SK-N-SH treated with all-trans-retinoic acid at 6 μM for 48 hours (cell line): ENCODE measurements around the gene CDH20.

ENCODE experiments used
- ATAC-seq: fragments of 200-7000 bp; cut with Tn5 transposase; 3 replicates; pipeline ENCODE4 v1.9.1; 2020; ENCODE audit warnings: mild to moderate bottlenecking, moderate library complexity
- ARNTL ChIP-seq: fragments of 450-650 bp; formaldehyde crosslinking; IDR thresholded peaks from 2 replicates; pipeline ENCODE4 v1.5.0; 2020; ENCODE audit warnings: low read depth, mild to moderate bottlenecking, moderate library complexity, borderline replicate concordance
- BACH2 ChIP-seq: fragments of 250-450 bp; sonication (Bioruptor Pico); IDR thresholded peaks from 2 replicates; pipeline ENCODE4 v1.9.0; 2021; ENCODE audit warnings: mild to moderate bottlenecking, borderline replicate concordance
- CREB5 ChIP-seq: fragments of 250-450 bp; sonication (Bioruptor Pico); IDR thresholded peaks from 2 replicates; pipeline ENCODE4 v1.5.1; 2020; ENCODE audit warnings: low read depth, mild to moderate bottlenecking, moderate library complexity
- CSDC2 ChIP-seq: fragments of 250-450 bp; sonication (Bioruptor Pico); IDR thresholded peaks from 2 replicates; pipeline ENCODE4 v1.5.0; 2020; ENCODE audit warnings: mild to moderate bottlenecking, moderate library complexity
- CSRNP3 ChIP-seq: fragments of 250-450 bp; sonication (Bioruptor Pico); IDR thresholded peaks from 2 replicates; pipeline ENCODE4 v1.5.1; 2021; ENCODE audit warnings: mild to moderate bottlenecking, moderate library complexity
- ESRRG ChIP-seq: fragments of 250-450 bp; sonication (Bioruptor Pico); IDR thresholded peaks from 2 replicates; pipeline ENCODE4 v1.6.1; 2021; ENCODE audit warnings: mild to moderate bottlenecking
- GLIS3 ChIP-seq: fragments of 250-450 bp; sonication (Bioruptor Pico); IDR thresholded peaks from 2 replicates; pipeline ENCODE4 v1.5.0; 2020; ENCODE audit warnings: mild to moderate bottlenecking, moderate library complexity
- ISL1 ChIP-seq: fragments of 250-450 bp; sonication (Bioruptor Pico); IDR thresholded peaks from 2 replicates; pipeline ENCODE4 v2.1.2; 2022; ENCODE audit warnings: mild to moderate bottlenecking, moderate library complexity
- OSR1 ChIP-seq: fragments of 250-450 bp; sonication (Bioruptor Pico); IDR thresholded peaks from 2 replicates; pipeline ENCODE4 v1.8.0; 2022; ENCODE audit warnings: moderate library complexity, mild to moderate bottlenecking, inconsistent platforms
- POU6F1 ChIP-seq: fragments of 250-450 bp; sonication (Bioruptor Pico); IDR thresholded peaks from 2 replicates; pipeline ENCODE4 v1.8.0; 2021; ENCODE audit warnings: low read depth, mild to moderate bottlenecking, moderate library complexity, borderline replicate concordance
- PPARA ChIP-seq: fragments of 250-450 bp; sonication (Bioruptor Pico); IDR thresholded peaks from 2 replicates; pipeline ENCODE4 v1.5.0; 2020; ENCODE audit warnings: mild to moderate bottlenecking, borderline replicate concordance
- SNAI2 ChIP-seq: fragments of 250-450 bp; sonication (Bioruptor Pico); IDR thresholded peaks from 2 replicates; pipeline ENCODE4 v1.5.0; 2020; ENCODE audit warnings: mild to moderate bottlenecking, moderate library complexity
- TCF4 ChIP-seq: fragments of 250-450 bp; sonication (Bioruptor Pico); IDR thresholded peaks from 2 replicates; pipeline ENCODE4 v1.8.0; 2021; ENCODE audit warnings: mild to moderate bottlenecking, moderate library complexity, borderline replicate concordance
- TOX ChIP-seq: fragments of 250-450 bp; sonication (Bioruptor Pico); IDR thresholded peaks from 2 replicates; pipeline ENCODE4 v1.8.0; 2021; ENCODE audit warnings: mild to moderate bottlenecking, moderate library complexity, borderline replicate concordance
- TSHZ2 ChIP-seq: fragments of 250-450 bp; sonication (Bioruptor Pico); IDR thresholded peaks from 2 replicates; pipeline ENCODE4 v1.5.0; 2020; ENCODE audit warnings: mild to moderate bottlenecking, moderate library complexity
- ZC3H10 ChIP-seq: fragments of 250-450 bp; sonication (Bioruptor Pico); IDR thresholded peaks from 2 replicates; pipeline ENCODE4 v1.5.1; 2021; ENCODE audit warnings: mild to moderate bottlenecking, moderate library complexity
- ZFP3 ChIP-seq: fragments of 250-450 bp; sonication (Bioruptor Pico); IDR thresholded peaks from 2 replicates; pipeline ENCODE4 v1.5.0; 2020; ENCODE audit warnings: mild to moderate bottlenecking, moderate library complexity
- ZFP30 ChIP-seq: fragments of 450-650 bp; formaldehyde crosslinking; IDR thresholded peaks from 2 replicates; pipeline ENCODE4 v1.5.0; 2022; ENCODE audit warnings: mild to moderate bottlenecking, moderate library complexity
- ZNF70 ChIP-seq: fragments of 450-650 bp; formaldehyde crosslinking; IDR thresholded peaks from 2 replicates; pipeline ENCODE4 v1.5.0; 2020; ENCODE audit warnings: mild to moderate bottlenecking, moderate library complexity

Gene CDH20

GRCh38 chr18:61572084-61572655 is 238.9 kb downstream of the CDH20 start:
- TF ChIP-seq TOX (CRISPR knock-in tag) = no peak
- no peak for TF ChIP-seq GLIS3 (CRISPR knock-in tag)
- TF ChIP-seq POU6F1 (CRISPR knock-in tag) = no peak
- no peak for TF ChIP-seq ZNF70
- no peak for TF ChIP-seq OSR1 (CRISPR knock-in tag)
- TF ChIP-seq CSRNP3 (CRISPR knock-in tag) = no peak
- no peak for TF ChIP-seq ARNTL (CRISPR knock-in tag)
- TF ChIP-seq TCF4 (CRISPR knock-in tag) = no peak
- no peak for TF ChIP-seq ZFP30 (CRISPR knock-in tag)
- TF ChIP-seq ZC3H10 (CRISPR knock-in tag) = no peak
- TF ChIP-seq ISL1 = no peak
- no peak for ATAC-seq

- TF ChIP-seq SNAI2 (CRISPR knock-in tag) = no peak
- TF ChIP-seq ESRRG (CRISPR knock-in tag) = no peak
- TF ChIP-seq ZC3H10 (CRISPR knock-in tag) = no peak
- TF ChIP-seq CSRNP3 (CRISPR knock-in tag) = no peak
- no peak for TF ChIP-seq TOX (CRISPR knock-in tag)
- TF ChIP-seq BACH2 = no peak
- no peak for TF ChIP-seq ZFP3 (CRISPR knock-in tag)
- no peak for TF ChIP-seq TSHZ2
- TF ChIP-seq PPARA = no peak
- no peak for TF ChIP-seq ARNTL (CRISPR knock-in tag)
Measured at GRCh38 chr18:61572871-61573270, 239.6 kb downstream of the CDH20 start.

GRCh38 chr18:61574665-61575064 is 241.4 kb downstream of the CDH20 start:
- no peak for TF ChIP-seq ESRRG (CRISPR knock-in tag)
- no peak for TF ChIP-seq ZFP3 (CRISPR knock-in tag)
- no peak for TF ChIP-seq SNAI2 (CRISPR knock-in tag)
- no peak for TF ChIP-seq POU6F1 (CRISPR knock-in tag)
- no peak for TF ChIP-seq TSHZ2
- TF ChIP-seq ARNTL (CRISPR knock-in tag) = no peak
- no peak for TF ChIP-seq CSDC2 (CRISPR knock-in tag)
- no peak for TF ChIP-seq TCF4 (CRISPR knock-in tag)
- no peak for TF ChIP-seq BACH2
- no peak for TF ChIP-seq ISL1
- no peak for TF ChIP-seq ZFP30 (CRISPR knock-in tag)
- no peak for TF ChIP-seq CSRNP3 (CRISPR knock-in tag)
- TF ChIP-seq OSR1 (CRISPR knock-in tag) = no peak
- TF ChIP-seq CREB5 = no peak
- TF ChIP-seq, all 23 proteins: peak for 0
- peak; percentile 55 for ATAC-seq

More at GRCh38 chr18:61572871-61573270, 239.6 kb downstream of the CDH20 start:
- no peak for ATAC-seq
